ENCODE measurements around the gene RPS6KA5.

- TF ChIP-seq POLR2A (IDR thresholded peaks at IDR 0.05) = no peak
- TF ChIP-seq, protein P1, sequence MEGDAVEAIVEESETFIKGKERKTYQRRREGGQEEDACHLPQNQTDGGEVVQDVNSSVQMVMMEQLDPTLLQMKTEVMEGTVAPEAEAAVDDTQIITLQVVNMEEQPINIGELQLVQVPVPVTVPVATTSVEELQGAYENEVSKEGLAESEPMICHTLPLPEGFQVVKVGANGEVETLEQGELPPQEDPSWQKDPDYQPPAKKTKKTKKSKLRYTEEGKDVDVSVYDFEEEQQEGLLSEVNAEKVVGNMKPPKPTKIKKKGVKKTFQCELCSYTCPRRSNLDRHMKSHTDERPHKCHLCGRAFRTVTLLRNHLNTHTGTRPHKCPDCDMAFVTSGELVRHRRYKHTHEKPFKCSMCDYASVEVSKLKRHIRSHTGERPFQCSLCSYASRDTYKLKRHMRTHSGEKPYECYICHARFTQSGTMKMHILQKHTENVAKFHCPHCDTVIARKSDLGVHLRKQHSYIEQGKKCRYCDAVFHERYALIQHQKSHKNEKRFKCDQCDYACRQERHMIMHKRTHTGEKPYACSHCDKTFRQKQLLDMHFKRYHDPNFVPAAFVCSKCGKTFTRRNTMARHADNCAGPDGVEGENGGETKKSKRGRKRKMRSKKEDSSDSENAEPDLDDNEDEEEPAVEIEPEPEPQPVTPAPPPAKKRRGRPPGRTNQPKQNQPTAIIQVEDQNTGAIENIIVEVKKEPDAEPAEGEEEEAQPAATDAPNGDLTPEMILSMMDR (IDR thresholded peaks at IDR 0.05) = no peak
- TF ChIP-seq POLR2AphosphoS5 (IDR thresholded peaks at IDR 0.05) = no peak
Observed at GRCh38 chr14:91095178-91095577, 34.7 kb upstream of the RPS6KA5 start.
